Colonic mucosa (tissue), 4 donors: ENCODE results near the gene DNAH2. TPM values are rescaled to one million over a fixed set of nuclear protein-coding genes. Genes with fewer than 3 reads are reported as not detected.
A peak's percentile ranks its signal among the peaks of the same experiment; 100 is the strongest.

Experiments
- DNase-seq: peaks from one replicate; pipeline ENCODE4 v3.0.0-alpha.2; 2020
- H3K27ac ChIP-seq: fragments of 200-600 bp; one replicate; pipeline ENCODE4 v1.8.0; 2021
- H3K27me3 ChIP-seq: fragments of 200-600 bp; one replicate; pipeline ENCODE4 v1.8.0; 2021
- H3K36me3 ChIP-seq: fragments of 200-600 bp; one replicate; pipeline ENCODE4 v1.8.0; 2021
- H3K4me1 ChIP-seq: fragments of 200-600 bp; one replicate; pipeline ENCODE4 v1.8.0; 2021; ENCODE audit warnings: mild to moderate bottlenecking
- H3K4me3 ChIP-seq: fragments of 200-600 bp; one replicate; pipeline ENCODE4 v1.8.0; 2021
- H3K9ac ChIP-seq, 2 donors: one replicate each; pipeline ENCODE4 v1.7.0; 2013; ENCODE audit warnings: control low read depth in 2 of 2, low read depth in 2 of 2, low read length in 2 of 2
- H3K9me3 ChIP-seq: fragments of 200-600 bp; one replicate; pipeline ENCODE4 v1.8.0; 2021
- CTCF ChIP-seq: fragments of 200-600 bp; IDR thresholded peaks from one replicate; pipeline ENCODE4 v1.8.0; 2022; ENCODE audit warnings: antibody characterized with exemption, mild to moderate bottlenecking
- intact Hi-C: fragments of 100-400 bp; cut with DNase I; formaldehyde crosslinking; loops from one replicate; pipeline ENCODE4 v1.14.1; 2022
- total RNA-seq, 2 donors: library from RNA; stranded (reverse); fragmentation: NEBNext Ultra II Directional in 1 of 2; extraction: Animal tissue kit (Norgen Biotek cat#: 25700) in 1 of 2; gene quantifications; one replicate each; pipeline ENCODE4 v1.2.1, GENCODE V29; 2021
- donor health status: healthy.
- donor health status: DM: no; HTN: no; CAD: no.
- donor health status: DM: no; HTN: no; CAD: no.

The DNAH2 gene
- total RNA-seq, 2 donors from 2014 or later, result 0.32 to 0.62 TPM

- no peaks in the 10 kb centered on the region for H3K36me3 ChIP-seq
- no peak for DNase-seq
- no peaks in the 10 kb centered on the region for H3K4me1 ChIP-seq
- H3K27me3 ChIP-seq, result peaks cover 18% of the 10 kb centered on the region
- H3K4me3 ChIP-seq, result peak within 1 kb of the TSS; percentile 25
- intact Hi-C loops, result no loop called here
- no peak for TF ChIP-seq CTCF
- no peak within 1 kb of the TSS for H3K27ac ChIP-seq
- H3K9ac ChIP-seq, result no peak within 1 kb of the TSS
- H3K9me3 ChIP-seq, result no peaks in the 10 kb centered on the region
Measured at GRCh38 chr17:7704601-7705268, 12.8 kb upstream of the DNAH2 start, which contains the start of gene EFNB3. EFNB3 (plus strand) TSS chr17:7705202; CDS start chr17:7705599, 397 bp downstream.

GRCh38 chr17:7705269-7706255 is 12.0 kb upstream of the DNAH2 start:
- DNase-seq, result no peak

DNA sequence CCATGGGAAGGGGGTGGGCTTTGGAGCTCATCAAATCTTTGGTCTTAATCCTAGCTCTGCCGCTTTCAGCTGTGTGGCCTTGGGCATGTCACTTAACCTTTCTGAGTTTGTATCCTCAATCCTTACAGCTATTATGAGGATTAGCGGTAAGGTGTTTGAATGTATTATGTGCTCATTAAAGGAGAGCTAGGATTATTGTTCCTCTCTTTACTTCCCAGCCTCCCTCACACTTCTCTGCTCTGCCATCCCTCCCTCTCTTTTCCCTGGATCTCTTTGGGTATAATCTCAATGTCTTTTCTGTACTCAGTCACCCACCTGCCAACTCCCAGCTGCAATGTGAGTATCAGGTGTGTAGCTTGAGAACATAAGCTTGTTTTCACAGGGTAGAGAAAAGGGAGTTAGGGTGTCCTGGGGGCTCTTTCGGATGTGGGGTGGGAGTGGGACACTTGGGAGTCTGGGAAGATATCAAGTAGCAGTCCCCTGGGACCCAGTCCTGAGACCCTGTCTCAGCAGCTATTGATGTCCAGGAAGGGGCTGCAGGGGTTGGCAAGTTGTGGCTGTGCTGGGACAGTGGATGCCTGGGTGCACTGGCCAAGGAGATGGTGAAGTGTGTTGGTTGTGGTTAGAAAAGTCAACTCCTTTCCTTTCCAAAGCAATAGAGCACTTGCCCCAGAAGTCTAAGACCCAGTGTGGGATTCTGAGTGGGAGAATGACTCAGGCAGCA is 10.8 kb upstream of the DNAH2 start:
- intact Hi-C loops, result no loop called here
- Histone ChIP-seq H3K4me3 (no peak overlapping the region), H3K4me1 (no peaks in the 10 kb centered on the region), H3K27me3 (peaks cover 18% of the 10 kb centered on the region), H3K36me3 (no peaks in the 10 kb centered on the region), H3K27ac (no peak overlapping the region), H3K9ac (no peak overlapping the region), H3K9me3 (no peaks in the 10 kb centered on the region)
- DNase-seq, result no peak
- no peak for TF ChIP-seq CTCF

More at GRCh38 chr17:7705269-7706255, 12.0 kb upstream of the DNAH2 start:
- H3K27me3 ChIP-seq, result peaks cover 18% of the 10 kb centered on the region
- intact Hi-C loops, result no loop called here
- peak overlapping the region; percentile 25 for H3K4me3 ChIP-seq
- H3K9me3 ChIP-seq, result no peaks in the 10 kb centered on the region
- no peak for TF ChIP-seq CTCF
- no peaks in the 10 kb centered on the region for H3K4me1 ChIP-seq
- no peak overlapping the region for H3K27ac ChIP-seq
- H3K9ac ChIP-seq, result no peak overlapping the region
- no peaks in the 10 kb centered on the region for H3K36me3 ChIP-seq

DNA sequence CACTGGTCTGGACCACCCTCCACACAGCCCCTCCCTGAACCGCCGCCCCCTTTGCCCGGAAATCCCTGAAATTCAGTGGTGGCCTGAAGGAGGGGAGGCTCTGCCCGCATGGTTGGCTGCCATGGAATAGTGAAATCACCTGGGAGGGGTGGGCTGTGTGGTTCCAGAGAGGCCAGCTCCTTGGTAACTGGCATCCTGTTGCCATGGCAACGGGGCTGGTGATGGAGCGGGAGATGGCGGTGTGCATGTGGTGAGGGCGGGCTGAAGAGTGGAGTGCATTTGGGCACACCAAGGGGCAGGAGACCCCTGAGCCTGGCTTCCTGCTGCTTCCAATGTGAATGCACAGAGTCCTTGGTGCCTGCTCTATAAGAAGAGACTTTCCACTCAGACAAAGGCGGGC is 10.1 kb upstream of the DNAH2 start:
- Histone ChIP-seq H3K9me3 (no peaks in the 10 kb centered on the region), H3K27me3 (peaks cover 18% of the 10 kb centered on the region), H3K4me1 (no peaks in the 10 kb centered on the region), H3K27ac (no peak overlapping the region), H3K4me3 (no peak overlapping the region), H3K36me3 (no peaks in the 10 kb centered on the region), H3K9ac (no peak overlapping the region)
- no peak for DNase-seq
- no peak for TF ChIP-seq CTCF
- intact Hi-C loops, result no loop called here
